ENCODE data around the gene SRRM5. TPM values are rescaled to one million over a fixed set of nuclear protein-coding genes. Genes with fewer than 3 reads are reported as not detected.

Gene SRRM5
- total and polyA plus RNA-seq, 2 experiments from 2014 or later, result 0.30 to 0.50 TPM

GRCh38 chr19:43625918-43626579 is 14.2 kb downstream of the SRRM5 start:
- no peak overlapping the region for H3K4me3 ChIP-seq
- H3K36me3 ChIP-seq, result peaks cover 3% of the 10 kb centered on the region
- peak; percentile 6 for TF ChIP-seq CTCF (IDR thresholded peaks at IDR 0.05; ENCODE audit: low read depth, low read length)
- H3K9me3 ChIP-seq (ENCODE audit: low read depth), result no peaks in the 10 kb centered on the region
- no peaks in the 10 kb centered on the region for H3K4me1 ChIP-seq (ENCODE audit: low read depth)
- DNase-seq (ENCODE audit: low read depth in 1 of 2, low spot score in 1 of 2), result peak; percentile 13 to 43
- no peaks in the 10 kb centered on the region for H3K27me3 ChIP-seq
- H3K27ac ChIP-seq, result no peak overlapping the region

- Histone ChIP-seq H3K4me3 (no peak overlapping the region), H3K9me3 (ENCODE audit: low read depth) (no peaks in the 10 kb centered on the region), H3K4me1 (ENCODE audit: low read depth) (no peaks in the 10 kb centered on the region), H3K27ac (no peak overlapping the region), H3K27me3 (no peaks in the 10 kb centered on the region), H3K36me3 (peaks cover 3% of the 10 kb centered on the region)
- no peak for TF ChIP-seq CTCF (IDR thresholded peaks at IDR 0.05; ENCODE audit: low read depth, low read length)
- DNase-seq (ENCODE audit: low read depth in 1 of 2, low spot score in 1 of 2), result no peak
Observed at GRCh38 chr19:43626838-43627237, 14.9 kb downstream of the SRRM5 start.

GRCh38 chr19:43628646-43629326 is 16.9 kb downstream of the SRRM5 start:
- Histone ChIP-seq H3K27ac (no peak overlapping the region), H3K9me3 (ENCODE audit: low read depth) (no peaks in the 10 kb centered on the region), H3K36me3 (no peaks in the 10 kb centered on the region), H3K4me1 (ENCODE audit: low read depth) (no peaks in the 10 kb centered on the region), H3K4me3 (no peak overlapping the region), H3K27me3 (no peaks in the 10 kb centered on the region)
- TF ChIP-seq CTCF (IDR thresholded peaks at IDR 0.05; ENCODE audit: low read depth, low read length), result no peak
- no peak for DNase-seq (ENCODE audit: low read depth in 1 of 2, low spot score in 1 of 2)

- DNase-seq (ENCODE audit: low read depth in 1 of 2, low spot score in 1 of 2), result no peak
- Histone ChIP-seq H3K27ac (no peak overlapping the region), H3K4me3 (no peak overlapping the region), H3K36me3 (no peaks in the 10 kb centered on the region), H3K9me3 (ENCODE audit: low read depth) (no peaks in the 10 kb centered on the region), H3K4me1 (ENCODE audit: low read depth) (peaks cover 6% of the 10 kb centered on the region), H3K27me3 (no peaks in the 10 kb centered on the region)
- TF ChIP-seq CTCF (IDR thresholded peaks at IDR 0.05; ENCODE audit: low read depth, low read length), result no peak
Observed at GRCh38 chr19:43631491-43631890, 19.6 kb downstream of the SRRM5 start.

- no peaks in the 10 kb centered on the region for H3K9me3 ChIP-seq (ENCODE audit: low read depth)
- H3K36me3 ChIP-seq, result no peaks in the 10 kb centered on the region
- no peak for TF ChIP-seq CTCF (IDR thresholded peaks at IDR 0.05; ENCODE audit: low read depth, low read length)
- peaks cover 14% of the 10 kb centered on the region for H3K27me3 ChIP-seq
- no peak overlapping the region for H3K4me3 ChIP-seq
- H3K4me1 ChIP-seq (ENCODE audit: low read depth), result peaks cover 6% of the 10 kb centered on the region
- no peak for DNase-seq (ENCODE audit: low read depth in 1 of 2, low spot score in 1 of 2)
- no peak overlapping the region for H3K27ac ChIP-seq
Observed at GRCh38 chr19:43633520-43633919, 21.6 kb downstream of the SRRM5 start.
